ENCODE results near the gene ISCU.
"Not testable (repeated sequence)": the region's sequence is repeated elsewhere in the genome, so short reads cannot be mapped to it uniquely, and the experiment has no call there.

The ISCU gene

GRCh38 chr12:108606492-108606891 is 44.1 kb downstream of the ISCU start:
- no peak for DNase-seq

- DNase-seq = no peak
Measured at GRCh38 chr12:108607981-108608600, 45.7 kb downstream of the ISCU start.

GRCh38 chr12:108608616-108609015 is 46.2 kb downstream of the ISCU start:
- DNase-seq = no peak

GRCh38 chr12:108609537-108610335 is 47.3 kb downstream of the ISCU start:
- DNase-seq = no peak

- no peak for DNase-seq
Measured at GRCh38 chr12:108610336-108610815, 48.0 kb downstream of the ISCU start.

- no peak for DNase-seq
Measured at GRCh38 chr12:108610856-108611605, 48.6 kb downstream of the ISCU start.

- peak; percentile 85 for DNase-seq
Measured at GRCh38 chr12:108611884-108612415, 49.6 kb downstream of the ISCU start.

- no peak for DNase-seq
Measured at GRCh38 chr12:108612788-108613282, 50.4 kb downstream of the ISCU start.

- DNase-seq = no peak
Measured at GRCh38 chr12:108613548-108613947, 51.2 kb downstream of the ISCU start.

- DNase-seq = no peak
Measured at GRCh38 chr12:108614041-108614440, 51.6 kb downstream of the ISCU start.

GRCh38 chr12:108614639-108615038 is 52.2 kb downstream of the ISCU start:
- DNase-seq = no peak

GRCh38 chr12:108615918-108616317 is 53.5 kb downstream of the ISCU start:
- DNase-seq = no peak

- no peak for DNase-seq
Measured at GRCh38 chr12:108616359-108616758, 54.0 kb downstream of the ISCU start.

- peak; percentile 87 for DNase-seq
Measured at GRCh38 chr12:108616941-108617858, 54.8 kb downstream of the ISCU start.

- peak; percentile 92 for DNase-seq
Measured at GRCh38 chr12:108618079-108618952, 55.9 kb downstream of the ISCU start.

GRCh38 chr12:108618953-108619274 is 56.5 kb downstream of the ISCU start:
- not testable (repeated sequence) for DNase-seq

Measured in activated CD8-positive, alpha-beta memory T cell treated with anti-CD3 and anti-CD28 coated beads for 24 hours (primary cell).